GM23248 (cell line): ENCODE measurements around the gene MXRA8. TPM values are rescaled to one million over a fixed set of nuclear protein-coding genes. Genes with fewer than 3 reads are reported as not detected.
"Not testable (repeated sequence)": the region's sequence is repeated elsewhere in the genome, so short reads cannot be mapped to it uniquely, and the experiment has no call there.

Experiments
- DNase-seq: peaks from one replicate; pipeline ENCODE4 v3.0.0-alpha.2; 2015
- H2AFZ ChIP-seq: fragments of 200-600 bp; sonication (generic); 2 replicates; pipeline ENCODE4 v1.6.1; 2016; ENCODE audit warnings: antibody characterized with exemption
- H3F3A ChIP-seq: fragments of 200-600 bp; sonication (generic); 2 replicates; pipeline ENCODE4 v1.6.1; 2016; ENCODE audit warnings: mild to moderate bottlenecking, antibody characterized with exemption, mixed run types; ENCODE audit not compliant: insufficient read depth
- H3K27ac ChIP-seq: fragments of 200-600 bp; sonication (generic); 2 replicates; pipeline ENCODE4 v1.5.1; 2016; ENCODE audit warnings: mild to moderate bottlenecking
- H3K27me3 ChIP-seq: fragments of 200-600 bp; sonication (generic); replicated peaks from 2 replicates; pipeline ENCODE4 v1.6.1; 2016; ENCODE audit warnings: mild to moderate bottlenecking; ENCODE audit not compliant: insufficient read depth
- H3K36me3 ChIP-seq: fragments of 200-600 bp; sonication (generic); 2 replicates; pipeline ENCODE4 v1.6.1; 2016; ENCODE audit warnings: low read depth, mild to moderate bottlenecking
- H3K4me1 ChIP-seq: fragments of 200-600 bp; sonication (generic); 2 replicates; pipeline ENCODE4 v1.6.1; 2016; ENCODE audit warnings: mild to moderate bottlenecking; ENCODE audit not compliant: insufficient read depth
- H3K4me2 ChIP-seq: fragments of 200-600 bp; sonication (generic); one replicate; pipeline ENCODE4 v1.6.1; 2016; ENCODE audit warnings: mild to moderate bottlenecking; ENCODE audit not compliant: unreplicated experiment
- H3K4me3 ChIP-seq: fragments of 200-600 bp; sonication (generic); 2 replicates; pipeline ENCODE4 v1.5.1; 2016; ENCODE audit warnings: mild to moderate bottlenecking
- H3K79me2 ChIP-seq: fragments of 200-600 bp; sonication (generic); 2 replicates; pipeline ENCODE4 v1.6.1; 2016; ENCODE audit warnings: mild to moderate bottlenecking; ENCODE audit not compliant: insufficient read depth
- H3K9ac ChIP-seq: fragments of 200-600 bp; sonication (generic); 2 replicates; pipeline ENCODE4 v1.6.1; 2016; ENCODE audit warnings: mild to moderate bottlenecking
- H3K9me2 ChIP-seq: fragments of 200-600 bp; sonication (generic); 2 replicates; pipeline ENCODE4 v1.6.1; 2016; ENCODE audit warnings: mixed run types, mild to moderate bottlenecking, moderate library complexity; ENCODE audit not compliant: insufficient read depth
- H3K9me3 ChIP-seq: fragments of 200-600 bp; sonication (generic); one replicate; pipeline ENCODE4 v1.6.1; 2017; ENCODE audit warnings: low read depth
- H4K20me1 ChIP-seq: fragments of 200-600 bp; sonication (generic); 2 replicates; pipeline ENCODE4 v1.6.0; 2016; ENCODE audit not compliant: insufficient read depth
- EZH2 ChIP-seq: fragments of 200-600 bp; sonication (generic); IDR thresholded peaks from 2 replicates; pipeline ENCODE4 v1.6.1; 2018; ENCODE audit warnings: antibody characterized with exemption, mild to moderate bottlenecking; ENCODE audit not compliant: insufficient read depth, poor library complexity, severe bottlenecking
- EZH2phosphoT487 ChIP-seq: fragments of 200-600 bp; sonication (generic); IDR thresholded peaks from 2 replicates; pipeline ENCODE4 v1.6.1; 2018; ENCODE audit warnings: antibody characterized with exemption, moderate library complexity, mild to moderate bottlenecking, low read depth; ENCODE audit not compliant: insufficient read depth
- WGBS, 2 experiments: methylation state at CpG; one replicate each; pipeline ENCODE4 v1.1.6; 2015 to 2017; ENCODE audit warnings: low lambda C conversion rate in 2 of 2, low coverage in 1 of 2; ENCODE audit errors: missing lambda C conversion rate in 2 of 2; 5-methylcytosine and 5-hydroxymethylcytosine counted together
- in situ Hi-C: fragments of 300-500 bp; cut with MboI; formaldehyde crosslinking; loops from 2 replicates; pipeline ENCODE4 v1.15.0; 2020
- polyA plus RNA-seq: library from polyadenylated mRNA; unstranded; fragments of >200 nt; fragmentation: Nextera tagmentation; extraction: Ambion mirVana; gene quantifications from 2 replicates; pipeline ENCODE4 v1.2.1, GENCODE V29; 2016
- total RNA-seq: library from RNA; depleted of rRNA; stranded (reverse); fragments of >200 nt; shearing (Covaris generic); gene quantifications from 2 replicates; pipeline ENCODE4 v1.2.3, GENCODE V29; 2014

Gene MXRA8
- total and polyA plus RNA-seq, 2 experiments from 2014 or later, result 584 to 1,228 TPM

DNA sequence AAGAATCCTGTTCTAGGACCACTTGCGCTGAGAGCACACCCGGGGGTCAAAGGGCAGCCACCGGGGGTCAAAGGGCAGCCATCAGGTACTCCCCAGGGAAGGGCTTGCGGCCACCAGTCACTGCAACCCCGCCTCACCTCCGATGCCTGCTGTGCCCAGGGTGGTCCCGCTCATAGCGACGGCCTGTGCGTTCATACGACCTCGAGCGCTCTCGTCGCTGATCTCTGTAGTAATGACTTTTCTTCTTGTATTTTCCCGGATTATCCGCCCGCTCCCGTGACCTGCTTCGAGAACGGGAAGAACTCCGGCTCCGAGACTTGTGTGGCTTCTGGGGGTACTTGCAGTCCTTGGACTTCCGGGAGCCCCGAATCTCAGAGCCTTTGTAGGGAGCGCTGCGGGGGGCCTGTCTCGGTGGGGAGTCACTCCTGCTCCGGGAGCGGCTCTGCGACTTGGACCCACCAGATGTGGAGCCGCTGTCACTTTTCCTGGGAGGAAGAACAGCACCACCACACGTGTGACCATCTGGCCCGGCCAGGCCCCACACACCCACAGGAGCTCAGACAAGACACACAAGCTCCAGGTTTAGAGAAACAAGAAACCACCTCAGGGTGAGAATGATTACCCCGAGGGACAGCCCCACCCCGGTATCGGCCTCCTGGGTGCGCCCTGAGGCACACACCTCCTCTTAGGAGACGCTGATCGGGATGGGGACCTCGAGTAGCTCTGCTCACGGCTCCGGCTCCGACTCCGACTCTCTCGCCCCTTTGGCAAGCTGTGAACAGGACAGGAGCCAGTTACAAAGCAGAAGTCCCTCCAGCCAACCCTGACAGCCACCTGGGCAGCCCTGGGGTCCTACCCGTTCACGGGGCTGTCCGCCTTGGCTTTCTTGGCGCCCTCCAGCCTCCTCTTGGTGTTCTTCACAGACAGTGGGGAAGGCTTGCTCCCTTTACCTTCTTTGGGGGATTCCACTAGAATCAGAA is 29.0 kb upstream of the MXRA8 start:
- no peak overlapping the region for H3K4me3 ChIP-seq
- no peak overlapping the region for H3K9ac ChIP-seq
- H3F3A ChIP-seq, result no peaks in the 10 kb centered on the region
- peaks cover 57% of the 10 kb centered on the region for H3K36me3 ChIP-seq
- H3K27me3 ChIP-seq, result no peaks in the 10 kb centered on the region
- no peaks in the 10 kb centered on the region for H3K4me1 ChIP-seq
- H3K4me2 ChIP-seq, result no peak overlapping the region
- H2AFZ ChIP-seq, result no peak overlapping the region
- in situ Hi-C loops, result no loop called here
- H4K20me1 ChIP-seq, result no peaks in the 10 kb centered on the region
- DNase-seq, result no peak
- H3K79me2 ChIP-seq, result peaks cover 89% of the 10 kb centered on the region
- 94 to 95% methylated on average over 45 to 50 of the region's 50 CpGs for WGBS, 2 experiments
- no peaks in the 10 kb centered on the region for H3K9me3 ChIP-seq
- TF ChIP-seq EZH2 (no peak), EZH2phosphoT487 (no peak)
- H3K27ac ChIP-seq, result no peak overlapping the region
- H3K9me2 ChIP-seq, result no peaks in the 10 kb centered on the region

GRCh38 chr1:1385931-1386330 is 27.6 kb upstream of the MXRA8 start:
- Histone ChIP-seq H3K36me3 (peaks cover 43% of the 10 kb centered on the region), H3F3A (no peaks in the 10 kb centered on the region), H3K4me1 (no peaks in the 10 kb centered on the region), H3K27me3 (no peaks in the 10 kb centered on the region), H4K20me1 (no peaks in the 10 kb centered on the region), H2AFZ (no peak overlapping the region), H3K79me2 (peaks cover 76% of the 10 kb centered on the region), H3K27ac (no peak overlapping the region), H3K4me2 (no peak overlapping the region), H3K9me2 (no peaks in the 10 kb centered on the region), H3K9ac (no peak overlapping the region), H3K4me3 (no peak overlapping the region), H3K9me3 (no peaks in the 10 kb centered on the region)
- TF ChIP-seq EZH2phosphoT487 (no peak), EZH2 (no peak)
- 92 to 94% methylated on average over 8 of the region's 8 CpGs for WGBS, 2 experiments
- in situ Hi-C loops, result no loop called here
- no peak for DNase-seq

DNA sequence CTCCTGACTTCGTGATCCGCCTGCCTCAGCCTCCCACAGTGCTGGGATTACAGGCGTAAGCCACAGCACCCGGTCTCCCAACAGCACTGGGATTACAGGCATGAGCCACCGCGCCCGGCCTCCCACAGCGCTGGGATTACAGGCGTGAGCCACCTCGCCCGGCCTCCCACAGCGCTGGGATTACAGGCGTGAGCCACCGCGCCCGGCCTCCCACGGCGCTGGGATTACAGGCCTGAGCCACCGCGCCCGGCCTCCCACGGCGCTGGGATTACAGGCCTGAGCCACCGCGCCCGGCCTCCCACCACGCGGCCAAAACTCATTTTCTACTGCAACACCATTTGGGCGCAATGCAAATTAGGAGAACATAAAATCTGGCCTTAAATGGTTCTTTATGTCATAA is 27.0 kb upstream of the MXRA8 start:
- H3F3A ChIP-seq, DNase-seq: not testable (repeated sequence)
- 90 to 93% methylated on average over 20 to 29 of the region's 29 CpGs for WGBS, 2 experiments

DNA sequence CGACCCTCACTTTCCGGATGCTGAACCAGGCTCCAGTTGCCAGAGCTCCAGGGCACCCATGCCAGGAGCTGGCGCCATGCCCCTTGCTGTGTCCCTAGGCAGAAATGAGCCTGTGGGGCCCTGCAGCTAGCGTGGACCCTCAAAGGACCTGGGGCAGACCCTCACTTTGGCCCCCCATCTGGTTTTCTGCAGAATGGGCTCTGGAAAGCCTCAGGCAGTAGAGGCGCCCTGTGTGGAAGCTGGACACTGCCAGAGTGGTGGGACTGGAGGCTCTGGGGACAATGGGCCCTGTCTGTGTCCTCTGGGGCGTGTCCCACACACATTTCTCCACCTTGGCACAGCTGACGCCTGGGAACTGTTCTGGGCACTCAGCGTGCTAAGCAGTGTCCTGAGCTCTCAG is 22.9 kb upstream of the MXRA8 start:
- Histone ChIP-seq H3K9me3 (no peaks in the 10 kb centered on the region), H3K36me3 (peaks cover 8% of the 10 kb centered on the region; the same call in 1 of the 2 replicates)
- WGBS, 2 experiments, result 77 to 90% methylated on average over 5 to 8 of the region's 8 CpGs

More for the DNA sequence above, 27.0 kb upstream of the MXRA8 start:
- H3K4me3 ChIP-seq, H2AFZ ChIP-seq, in situ Hi-C loops, H3K9me3 ChIP-seq, H3K4me1 ChIP-seq, H3K27ac ChIP-seq, H4K20me1 ChIP-seq, H3K4me2 ChIP-seq, H3K9ac ChIP-seq, H3K9me2 ChIP-seq, H3K27me3 ChIP-seq: not testable (repeated sequence)
- Histone ChIP-seq H3K79me2 (peaks cover 70% of the 10 kb centered on the region), H3K36me3 (peaks cover 37% of the 10 kb centered on the region; the same call in 1 of the 2 replicates)

More for the DNA sequence above, 22.9 kb upstream of the MXRA8 start:
- Histone ChIP-seq H3K9ac (no peak overlapping the region), H3K9me2 (no peaks in the 10 kb centered on the region), H3K4me2 (no peak overlapping the region), H3K27ac (no peak overlapping the region), H3K79me2 (peaks cover 50% of the 10 kb centered on the region), H3K4me3 (no peak overlapping the region), H4K20me1 (no peaks in the 10 kb centered on the region), H3F3A (peaks cover 13% of the 10 kb centered on the region; the same call in 1 of the 2 replicates), H2AFZ (no peak overlapping the region), H3K4me1 (no peaks in the 10 kb centered on the region), H3K27me3 (no peaks in the 10 kb centered on the region)
- no peak for DNase-seq
- TF ChIP-seq EZH2, result no peak
- in situ Hi-C loops, result no loop called here
